NT2/D1 (cell line): ENCODE measurements around the gene C2CD2.

Source experiments
- SUZ12 ChIP-seq: IDR thresholded peaks from 2 replicates; pipeline ENCODE4 v1.6.1; 2011; ENCODE audit not compliant: insufficient read length, insufficient read depth; ENCODE audit errors: extremely low read depth
- YY1 ChIP-seq: IDR thresholded peaks from 2 replicates; pipeline ENCODE4 v1.6.1; 2011; ENCODE audit not compliant: insufficient read length, insufficient read depth
- ZNF274 ChIP-seq: IDR thresholded peaks from 2 replicates; pipeline ENCODE4 v1.6.1; 2011; ENCODE audit warnings: mild to moderate bottlenecking, low read depth, low read length

DNA sequence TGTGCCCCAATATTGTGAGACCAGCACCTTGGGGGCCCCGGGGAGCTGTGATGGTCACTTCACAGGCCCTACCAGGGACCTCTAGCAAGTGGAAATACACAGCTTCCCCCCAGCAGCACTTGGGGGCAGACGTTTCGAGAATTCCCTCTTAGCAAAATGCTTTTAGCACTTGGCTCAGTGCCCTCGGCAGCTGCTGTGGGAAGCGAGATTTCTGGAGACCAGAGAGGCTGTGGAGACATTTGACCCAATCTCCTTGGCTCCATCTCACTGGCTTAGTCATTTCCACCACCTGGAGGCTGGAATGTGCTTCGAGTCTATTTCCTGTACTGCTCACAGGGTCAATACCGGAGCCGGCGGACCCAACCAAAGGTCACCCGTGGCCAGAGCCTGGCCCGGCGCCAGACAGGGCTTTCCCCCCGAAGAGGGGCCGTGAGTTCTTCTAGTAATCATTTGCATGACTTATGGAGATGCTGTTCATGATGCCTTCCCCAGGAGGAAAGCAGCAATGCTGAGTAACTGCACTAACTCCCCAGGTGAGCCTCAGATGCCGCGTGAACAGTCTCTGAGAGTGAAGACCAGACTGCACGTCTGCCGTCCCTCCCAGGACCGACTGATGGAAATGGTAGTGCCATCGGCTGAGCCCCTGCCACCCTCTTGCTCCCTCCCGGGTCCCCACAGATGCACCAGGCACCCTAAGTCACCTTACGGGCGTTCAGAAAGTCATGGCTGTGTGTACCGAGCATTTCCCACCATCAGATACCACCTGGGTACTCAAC, 4.4 kb upstream of the C2CD2 start:
- TF ChIP-seq ZNF274 (no peak), YY1 (no peak), SUZ12 (no peak)
